ENCODE data around the gene PGC. TPM values are rescaled to one million over a fixed set of nuclear protein-coding genes. Genes with fewer than 3 reads are reported as not detected.

PGC gene
- total and polyA plus RNA-seq, 2 of the 8 experiments (the other 6 are each of a cell fraction or from before 2014, with no cell fraction given): 0.09 TPM; not detected in 1

GRCh38 chr6:41734666-41735426 is 12.4 kb downstream of the PGC start:
- no peak overlapping the region for H2AK5ac ChIP-seq (ENCODE audit: low read depth, low read length)
- H3K56ac ChIP-seq (replicated peaks; ENCODE audit: insufficient read length, low read depth, low read length): no peak overlapping the region
- no peaks in the 10 kb centered on the region for H3K79me1 ChIP-seq (ENCODE audit: low read depth, low read length)
- peaks cover 0 to 8% (median 5%) of the 10 kb centered on the region in 4 experiments; a peak in 3 of 7 replicates for H3K27me3 ChIP-seq (replicated peaks in 1 of 4; ENCODE audit: control insufficient read depth in 3 of 4, extremely low read depth in 1 of 4, insufficient read depth in 3 of 4, low read length in 3 of 4)
- peak overlapping the region; percentile 36 to 74 (median 54) for H3K4me3 ChIP-seq (ENCODE audit: extremely low read depth in 1 of 4, insufficient read depth in 2 of 4, low read depth in 3 of 4, low read length in 4 of 4)
- H4K91ac ChIP-seq (replicated peaks; ENCODE audit: insufficient read length, low read length): no peak overlapping the region
- H2BK12ac ChIP-seq (ENCODE audit: low read depth, low read length): no peak overlapping the region
- DNase-seq (ENCODE audit: low read depth in 1 of 2, low spot score in 2 of 2): peak in 1 of 2 experiments; percentile 75
- no peaks in the 10 kb centered on the region for H3K36me3 ChIP-seq (ENCODE audit: control insufficient read depth in 2 of 4, insufficient read depth in 4 of 4, low read length in 3 of 4)
- TF ChIP-seq, protein P1, sequence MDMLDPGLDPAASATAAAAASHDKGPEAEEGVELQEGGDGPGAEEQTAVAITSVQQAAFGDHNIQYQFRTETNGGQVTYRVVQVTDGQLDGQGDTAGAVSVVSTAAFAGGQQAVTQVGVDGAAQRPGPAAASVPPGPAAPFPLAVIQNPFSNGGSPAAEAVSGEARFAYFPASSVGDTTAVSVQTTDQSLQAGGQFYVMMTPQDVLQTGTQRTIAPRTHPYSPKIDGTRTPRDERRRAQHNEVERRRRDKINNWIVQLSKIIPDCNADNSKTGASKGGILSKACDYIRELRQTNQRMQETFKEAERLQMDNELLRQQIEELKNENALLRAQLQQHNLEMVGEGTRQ (IDR thresholded peaks at IDR 0.05; ENCODE audit: low read length): no peak
- peak; percentile 32 for TF ChIP-seq KDM4A (IDR thresholded peaks at IDR 0.05; ENCODE audit: low read depth, low read length, severe bottlenecking)
- TF ChIP-seq, protein P2, sequence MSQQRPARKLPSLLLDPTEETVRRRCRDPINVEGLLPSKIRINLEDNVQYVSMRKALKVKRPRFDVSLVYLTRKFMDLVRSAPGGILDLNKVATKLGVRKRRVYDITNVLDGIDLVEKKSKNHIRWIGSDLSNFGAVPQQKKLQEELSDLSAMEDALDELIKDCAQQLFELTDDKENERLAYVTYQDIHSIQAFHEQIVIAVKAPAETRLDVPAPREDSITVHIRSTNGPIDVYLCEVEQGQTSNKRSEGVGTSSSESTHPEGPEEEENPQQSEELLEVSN (IDR thresholded peaks at IDR 0.05): peak; percentile 12; the same call in 1 of the 2 replicates
- no peak for TF ChIP-seq HDAC2 (IDR thresholded peaks at IDR 0.05; ENCODE audit: borderline replicate concordance in 1 of 2, low read depth in 2 of 2, low read length in 2 of 2)
- no peaks in the 10 kb centered on the region for H3K9me3 ChIP-seq (ENCODE audit: insufficient read depth in 2 of 2, low read depth in 1 of 2, low read length in 1 of 2)
- no peak overlapping the region for H3K18ac ChIP-seq (ENCODE audit: extremely low read depth, low read length)
- H4K8ac ChIP-seq (ENCODE audit: extremely low read depth, insufficient read depth, low read length): no peak overlapping the region
- CTCF ChIA-PET (ENCODE audit: partially characterized antibody): interaction anchor here (1.4 to 5.3 kb wide), 10 partner anchors 11 to 367 kb away, joined by 4 to 37 read pairs (median 8); no protein-coding TSS in a partner anchor
- H3K27ac ChIP-seq (ENCODE audit: low read depth, low read length): no peak overlapping the region
- no peak overlapping the region for H2BK5ac ChIP-seq (ENCODE audit: low read depth, low read length)
- POLR2A ChIA-PET (ENCODE audit: partially characterized antibody): interaction anchor here (1.0 to 1.4 kb wide), 4 partner anchors 17 to 50 kb away, joined by 3 to 5 read pairs (median 3); partner anchors contain the start of gene FRS3
- H2BK15ac ChIP-seq (ENCODE audit: low read length): no peak overlapping the region
- H3K14ac ChIP-seq (ENCODE audit: insufficient read length): no peak overlapping the region
- peak overlapping the region; percentile 71 to 93 for H3K4me2 ChIP-seq (ENCODE audit: insufficient read depth in 1 of 2, low read depth in 2 of 2, low read length in 2 of 2)
- H3K4me1 ChIP-seq (replicated peaks in 1 of 4; ENCODE audit: control insufficient read depth in 3 of 4, insufficient read depth in 4 of 4, low read length in 3 of 4): peaks cover 6 to 34% (median 17%) of the 10 kb centered on the region in 4 experiments
- peaks cover 0 to 2% of the 10 kb centered on the region in 2 experiments for H4K20me1 ChIP-seq (replicated peaks in 1 of 2; ENCODE audit: control insufficient read depth in 1 of 2, insufficient read depth in 2 of 2, low read length in 2 of 2)
- H3K23me2 ChIP-seq (ENCODE audit: low read depth, low read length): peaks cover 9% of the 10 kb centered on the region; the same call in 1 of the 2 replicates
- H2BK20ac ChIP-seq (ENCODE audit: low read length): no peak overlapping the region
- no peak overlapping the region for H2BK120ac ChIP-seq (replicated peaks; ENCODE audit: low read depth, low read length)
- no peaks in the 10 kb centered on the region for H3K79me2 ChIP-seq (ENCODE audit: control insufficient read depth in 1 of 2, insufficient read depth in 2 of 2, low read length in 2 of 2)
- H4K5ac ChIP-seq (ENCODE audit: insufficient read length, low read depth, low read length): no peak overlapping the region
- WGBS, 2 experiments (ENCODE audit: extremely low coverage in 1 of 2, insufficient coverage in 1 of 2, insufficient read length in 1 of 2, insufficient replicate concordance in 2 of 2, low coverage in 1 of 2, low lambda C conversion rate in 2 of 2, missing lambda C conversion rate in 1 of 2): 0% methylated on average over 11 of the region's 76 CpGs; no CpG with 5 or more reads in 1 of the 2 experiments
- no peak for FAIRE-seq
- no peak overlapping the region for H2AFZ ChIP-seq (ENCODE audit: low read length)
- H3K4ac ChIP-seq (replicated peaks; ENCODE audit: insufficient read length, low read depth, low read length): no peak overlapping the region
- no peak overlapping the region for H3K9ac ChIP-seq (replicated peaks in 1 of 4; ENCODE audit: extremely low read depth in 1 of 4, low read depth in 3 of 4, low read length in 3 of 4)
- H3K23ac ChIP-seq (ENCODE audit: insufficient read length): no peak overlapping the region

All from H1 (cell line).